Measurements from ENCODE around the gene ALX4. TPM values are rescaled to one million over a fixed set of nuclear protein-coding genes. Genes with fewer than 3 reads are reported as not detected.

Gene ALX4
- polyA plus RNA-seq, 1 experiment = not detected

GRCh38 chr11:44250421-44250820 is 59.5 kb downstream of the ALX4 start:
- TF ChIP-seq, protein P1, sequence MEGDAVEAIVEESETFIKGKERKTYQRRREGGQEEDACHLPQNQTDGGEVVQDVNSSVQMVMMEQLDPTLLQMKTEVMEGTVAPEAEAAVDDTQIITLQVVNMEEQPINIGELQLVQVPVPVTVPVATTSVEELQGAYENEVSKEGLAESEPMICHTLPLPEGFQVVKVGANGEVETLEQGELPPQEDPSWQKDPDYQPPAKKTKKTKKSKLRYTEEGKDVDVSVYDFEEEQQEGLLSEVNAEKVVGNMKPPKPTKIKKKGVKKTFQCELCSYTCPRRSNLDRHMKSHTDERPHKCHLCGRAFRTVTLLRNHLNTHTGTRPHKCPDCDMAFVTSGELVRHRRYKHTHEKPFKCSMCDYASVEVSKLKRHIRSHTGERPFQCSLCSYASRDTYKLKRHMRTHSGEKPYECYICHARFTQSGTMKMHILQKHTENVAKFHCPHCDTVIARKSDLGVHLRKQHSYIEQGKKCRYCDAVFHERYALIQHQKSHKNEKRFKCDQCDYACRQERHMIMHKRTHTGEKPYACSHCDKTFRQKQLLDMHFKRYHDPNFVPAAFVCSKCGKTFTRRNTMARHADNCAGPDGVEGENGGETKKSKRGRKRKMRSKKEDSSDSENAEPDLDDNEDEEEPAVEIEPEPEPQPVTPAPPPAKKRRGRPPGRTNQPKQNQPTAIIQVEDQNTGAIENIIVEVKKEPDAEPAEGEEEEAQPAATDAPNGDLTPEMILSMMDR (IDR thresholded peaks at IDR 0.05; ENCODE audit: low read depth, low read length) = no peak
- Histone ChIP-seq H3K4me3 (ENCODE audit: low read depth, low read length) (no peak overlapping the region), H3K9me3 (ENCODE audit: control insufficient read depth, insufficient read depth, low read length) (no peaks in the 10 kb centered on the region), H3K27me3 (ENCODE audit: control insufficient read depth, insufficient read depth, low read length) (no peaks in the 10 kb centered on the region), H3K27ac (ENCODE audit: low read depth, low read length) (no peak overlapping the region)
- POLR2A ChIA-PET = no interaction called here
- CTCF ChIA-PET = no interaction called here
- no peak for DNase-seq (ENCODE audit: low read depth, low spot score)

- DNase-seq (ENCODE audit: low read depth, low spot score) = no peak
- CTCF ChIA-PET = interaction anchor here (0.7 to 1.3 kb wide), 2 partner anchors 38 to 138 kb away, joined by 3 read pairs; no protein-coding TSS in a partner anchor
- Histone ChIP-seq H3K4me3 (ENCODE audit: low read depth, low read length) (no peak overlapping the region), H3K27ac (ENCODE audit: low read depth, low read length) (no peak overlapping the region), H3K9me3 (ENCODE audit: control insufficient read depth, insufficient read depth, low read length) (no peaks in the 10 kb centered on the region), H3K27me3 (ENCODE audit: control insufficient read depth, insufficient read depth, low read length) (no peaks in the 10 kb centered on the region)
- POLR2A ChIA-PET = no interaction called here
- TF ChIP-seq, protein P1 (IDR thresholded peaks at IDR 0.05; ENCODE audit: low read depth, low read length) = no peak
These were observed 61.8 kb downstream of the ALX4 start for GRCh38 chr11:44248109-44248508.

GRCh38 chr11:44247508-44247907 is 62.4 kb downstream of the ALX4 start:
- no peaks in the 10 kb centered on the region for H3K27me3 ChIP-seq (ENCODE audit: control insufficient read depth, insufficient read depth, low read length)
- ChIA-PET POLR2A (no interaction called here), CTCF (interaction anchor here (1.3 kb wide), 1 partner anchor 38 kb away, joined by 3 read pairs; no protein-coding TSS in a partner anchor)
- no peak overlapping the region for H3K4me3 ChIP-seq (ENCODE audit: low read depth, low read length)
- no peaks in the 10 kb centered on the region for H3K9me3 ChIP-seq (ENCODE audit: control insufficient read depth, insufficient read depth, low read length)
- TF ChIP-seq, protein P1 (IDR thresholded peaks at IDR 0.05; ENCODE audit: low read depth, low read length) = no peak
- H3K27ac ChIP-seq (ENCODE audit: low read depth, low read length) = no peak overlapping the region
- DNase-seq (ENCODE audit: low read depth, low spot score) = no peak

GRCh38 chr11:44246726-44247125 is 63.2 kb downstream of the ALX4 start:
- Histone ChIP-seq H3K27ac (ENCODE audit: low read depth, low read length) (no peak overlapping the region), H3K4me3 (ENCODE audit: low read depth, low read length) (no peak overlapping the region), H3K9me3 (ENCODE audit: control insufficient read depth, insufficient read depth, low read length) (no peaks in the 10 kb centered on the region), H3K27me3 (ENCODE audit: control insufficient read depth, insufficient read depth, low read length) (no peaks in the 10 kb centered on the region)
- ChIA-PET CTCF (no interaction called here), POLR2A (no interaction called here)
- TF ChIP-seq, protein P1 (IDR thresholded peaks at IDR 0.05; ENCODE audit: low read depth, low read length) = no peak
- no peak for DNase-seq (ENCODE audit: low read depth, low spot score)

- POLR2A ChIA-PET = interaction anchor here (1.3 kb wide), 1 partner anchor 25 kb away, joined by 4 read pairs; no protein-coding TSS in a partner anchor
- no peak overlapping the region for H3K4me3 ChIP-seq (ENCODE audit: low read depth, low read length)
- CTCF ChIA-PET = interaction anchor here (0.8 to 1.5 kb wide), 2 partner anchors 111 to 149 kb away, joined by 4 to 7 read pairs; partner anchors contain the start of gene EXT2
- TF ChIP-seq, protein P1 (IDR thresholded peaks at IDR 0.05; ENCODE audit: low read depth, low read length) = no peak
- H3K27me3 ChIP-seq (ENCODE audit: control insufficient read depth, insufficient read depth, low read length) = no peaks in the 10 kb centered on the region
- no peaks in the 10 kb centered on the region for H3K9me3 ChIP-seq (ENCODE audit: control insufficient read depth, insufficient read depth, low read length)
- no peak overlapping the region for H3K27ac ChIP-seq (ENCODE audit: low read depth, low read length)
- no peak for DNase-seq (ENCODE audit: low read depth, low spot score)
These were observed 65.2 kb downstream of the ALX4 start for GRCh38 chr11:44244639-44245310.
